COLO668 (cell line): Measurements from ENCODE around the gene UBE2B.
"Not testable (repeated sequence)": the region's sequence is repeated elsewhere in the genome, so short reads cannot be mapped to it uniquely, and the experiment has no call there.

Experiments
- DNase-seq: peaks from one replicate; lab custom pipeline; 2025; ENCODE audit not compliant: unreplicated experiment; lab: John Stamatoyannopoulos, UW

The UBE2B gene

GRCh38 chr5:134397196-134397595 lies 25.8 kb downstream of the UBE2B start:
- DNase-seq = no peak

DNA sequence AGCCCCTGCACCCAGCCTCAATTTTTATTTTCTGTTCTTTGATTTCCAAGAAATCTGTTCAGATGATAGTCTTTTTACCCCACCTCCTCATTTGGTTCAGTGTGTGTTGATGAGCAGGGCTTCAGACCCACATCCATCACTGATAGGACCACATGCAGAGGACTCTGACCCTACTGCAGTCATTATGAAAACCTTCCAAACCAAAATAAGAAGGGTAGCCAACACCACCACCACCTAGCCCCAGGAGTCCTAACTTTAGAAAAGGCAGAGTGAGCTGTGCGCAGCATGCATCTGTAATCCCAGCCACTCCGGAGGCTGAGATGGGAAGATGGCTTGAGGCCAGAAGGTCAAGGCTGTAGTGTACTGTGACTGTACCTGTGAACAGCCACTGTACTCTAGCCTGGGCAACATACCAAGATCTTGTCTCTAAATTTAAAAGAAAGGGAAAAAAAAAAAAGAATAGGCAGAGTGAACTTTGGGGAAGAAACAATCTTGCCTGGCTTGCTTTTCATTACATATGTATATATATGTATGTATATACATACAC lies 27.3 kb downstream of the UBE2B start:
- DNase-seq = no peak

GRCh38 chr5:134403951-134404350 lies 32.6 kb downstream of the UBE2B start:
- DNase-seq = no peak

DNA sequence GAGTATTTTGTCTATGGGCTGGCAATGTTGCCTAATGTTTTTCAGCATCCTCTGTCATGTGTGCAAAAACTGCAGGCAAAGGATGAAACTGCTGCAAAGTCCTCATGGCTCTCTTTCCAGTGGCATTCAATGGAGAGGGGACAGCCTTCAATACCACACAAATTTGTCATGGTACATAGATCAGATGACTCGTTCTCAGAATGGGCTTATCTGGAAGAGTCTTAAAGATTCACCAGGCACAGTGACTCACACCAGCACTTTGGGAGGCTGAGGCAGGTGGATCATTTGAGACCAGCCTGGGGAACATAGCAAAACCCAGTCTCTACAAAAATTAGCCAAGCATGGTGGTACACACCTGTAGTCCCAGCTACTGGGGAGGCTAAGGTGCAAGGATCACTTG lies 35.0 kb downstream of the UBE2B start:
- DNase-seq = no peak

GRCh38 chr5:134409321-134409720 lies 38.0 kb downstream of the UBE2B start:
- DNase-seq = no peak

GRCh38 chr5:134410822-134411221 lies 39.5 kb downstream of the UBE2B start:
- DNase-seq = no peak

- DNase-seq = no peak
These were observed 39.8 kb downstream of the UBE2B start for GRCh38 chr5:134411228-134411545.

DNA sequence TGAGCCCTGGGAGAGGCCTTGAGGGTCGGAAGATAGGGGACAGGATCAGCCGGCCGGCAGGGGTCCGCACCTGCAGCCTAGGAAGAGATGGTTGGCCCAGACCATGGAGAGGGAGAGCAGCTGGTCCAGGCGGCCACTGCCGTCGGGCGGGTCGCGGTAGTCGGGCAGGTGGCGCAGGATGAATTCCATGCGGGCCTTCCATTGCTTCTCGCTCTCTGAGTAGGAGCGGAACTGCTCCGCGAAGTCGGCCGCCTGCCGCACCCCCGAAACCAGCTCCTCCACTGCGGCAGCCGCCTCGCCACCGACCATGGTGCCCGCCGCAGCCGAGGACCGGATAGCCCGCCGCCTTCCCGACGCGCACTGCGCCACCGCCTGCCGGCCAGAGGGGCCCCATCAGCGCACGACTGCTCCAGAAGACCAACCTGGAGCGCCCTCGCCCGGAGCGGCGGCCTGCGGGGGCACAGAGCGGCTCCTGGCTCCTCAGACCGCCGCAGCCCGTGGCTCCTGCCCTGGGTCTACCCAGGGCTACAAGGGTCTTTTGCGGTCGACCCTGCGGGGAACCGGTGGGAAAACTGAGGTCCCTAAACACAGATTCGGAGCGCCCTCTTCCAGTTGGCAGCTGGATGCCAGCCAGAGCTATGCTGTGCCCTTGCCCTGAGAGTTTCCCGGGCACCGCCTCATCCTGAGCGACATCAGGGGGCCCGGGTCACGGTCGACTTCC lies 40.3 kb downstream of the UBE2B start, which contains the start of gene CDKN2AIPNL:
Gene CDKN2AIPNL (minus strand): TSS at position 336 of the 721 bp plus-strand sequence. CDS start 27 bp downstream, at position 309.
- DNase-seq = peak; percentile 89

- no peak for DNase-seq
These were observed 41.7 kb downstream of the UBE2B start for GRCh38 chr5:134413046-134413445.

GRCh38 chr5:134417707-134418106 lies 46.3 kb downstream of the UBE2B start:
- DNase-seq = no peak

GRCh38 chr5:134418958-134419357 lies 47.6 kb downstream of the UBE2B start:
- DNase-seq = no peak

GRCh38 chr5:134420343-134420742 lies 49.0 kb downstream of the UBE2B start:
- no peak for DNase-seq

GRCh38 chr5:134421038-134421437 lies 49.7 kb downstream of the UBE2B start:
- DNase-seq = not testable (repeated sequence)

GRCh38 chr5:134422791-134423365 lies 51.5 kb downstream of the UBE2B start:
- no peak for DNase-seq

DNA sequence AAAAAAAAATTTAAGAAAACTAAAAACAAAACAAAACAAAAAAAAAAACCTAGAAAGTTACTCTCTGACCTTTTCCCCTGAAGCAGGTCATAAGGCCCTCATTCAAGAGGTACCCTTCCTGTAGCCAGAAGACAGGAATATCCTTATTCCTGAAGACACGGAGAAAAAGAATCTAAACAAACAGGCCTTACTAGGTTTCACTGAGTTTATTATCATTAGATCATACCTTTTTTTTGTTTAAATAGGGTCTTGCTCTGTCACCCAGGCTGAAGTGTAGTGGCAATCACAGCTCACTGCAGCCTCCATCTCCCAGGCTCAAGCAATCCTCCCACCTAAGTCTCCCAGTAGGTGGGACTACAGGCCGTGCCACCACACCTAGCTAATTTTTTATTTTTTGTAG lies 52.0 kb downstream of the UBE2B start:
- no peak for DNase-seq

DNA sequence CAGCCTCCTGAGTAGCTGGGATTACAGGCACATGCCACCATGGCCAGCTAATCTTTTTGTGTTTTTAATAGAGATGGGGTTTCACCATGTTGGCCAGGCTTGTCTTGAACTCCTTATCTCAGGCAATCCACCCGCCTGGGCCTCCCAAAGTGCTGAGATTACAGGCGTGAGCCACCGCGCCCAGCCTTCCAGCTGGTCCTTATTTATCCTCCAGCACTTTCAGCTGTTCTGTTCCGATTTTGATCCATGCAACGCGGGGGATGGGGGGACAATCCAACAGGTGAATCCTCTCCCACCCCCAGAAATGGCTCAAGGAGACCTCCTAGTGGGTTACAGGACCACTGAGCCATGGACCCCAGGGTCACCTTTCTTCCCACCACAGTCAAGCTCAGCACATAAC lies 55.0 kb downstream of the UBE2B start:
- no peak for DNase-seq

DNA sequence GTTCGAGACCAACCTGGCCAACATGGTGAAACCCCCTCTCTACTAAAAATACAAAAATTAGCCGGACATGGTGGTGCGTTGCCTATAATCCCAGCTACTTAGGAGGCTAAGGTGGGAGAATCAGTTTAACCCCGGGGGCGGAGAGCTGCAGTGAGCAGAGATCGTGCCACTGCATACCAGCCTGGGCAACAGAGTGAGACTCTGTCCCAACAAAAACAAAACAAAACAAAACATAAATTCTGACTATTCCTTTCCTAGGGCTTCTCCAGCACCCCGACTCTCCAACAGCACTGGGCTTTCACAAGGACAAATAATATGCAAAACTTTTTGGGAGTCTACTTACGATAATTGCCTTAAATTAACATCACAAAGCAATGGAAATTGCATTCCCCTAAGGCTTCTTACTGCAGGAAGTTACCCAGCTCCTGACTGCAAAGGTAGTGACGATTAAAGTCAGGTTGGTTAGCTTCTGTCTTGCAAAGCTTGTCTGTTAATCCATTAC lies 56.2 kb downstream of the UBE2B start:
- DNase-seq = no peak

DNA sequence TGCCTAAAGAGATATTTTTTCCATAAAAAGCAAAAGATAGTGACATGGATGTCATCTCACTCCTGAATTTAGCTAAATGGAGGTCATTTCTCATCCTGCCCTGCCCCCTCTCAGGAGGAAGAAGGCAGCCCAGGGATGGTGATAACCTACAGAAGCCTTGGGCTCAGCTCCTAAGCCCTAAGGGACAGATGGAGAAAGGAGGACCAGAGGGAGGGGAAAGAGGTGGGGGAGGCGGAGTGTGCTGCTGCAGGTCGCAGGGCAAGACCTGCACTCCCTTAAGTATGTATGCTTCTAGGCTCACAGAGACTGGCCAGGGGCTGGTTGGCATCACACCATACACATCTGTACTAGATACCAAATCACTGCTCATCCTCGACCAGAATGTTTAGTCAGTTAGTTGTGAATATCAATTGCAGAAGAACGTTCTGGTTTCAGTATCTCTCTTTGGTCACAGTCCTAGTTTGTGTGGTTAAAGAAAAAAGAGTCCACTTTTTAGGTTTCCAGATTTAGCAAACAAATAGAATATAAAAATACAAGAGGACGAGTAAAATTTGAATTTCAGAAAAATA lies 58.7 kb downstream of the UBE2B start:
- DNase-seq = no peak

DNA sequence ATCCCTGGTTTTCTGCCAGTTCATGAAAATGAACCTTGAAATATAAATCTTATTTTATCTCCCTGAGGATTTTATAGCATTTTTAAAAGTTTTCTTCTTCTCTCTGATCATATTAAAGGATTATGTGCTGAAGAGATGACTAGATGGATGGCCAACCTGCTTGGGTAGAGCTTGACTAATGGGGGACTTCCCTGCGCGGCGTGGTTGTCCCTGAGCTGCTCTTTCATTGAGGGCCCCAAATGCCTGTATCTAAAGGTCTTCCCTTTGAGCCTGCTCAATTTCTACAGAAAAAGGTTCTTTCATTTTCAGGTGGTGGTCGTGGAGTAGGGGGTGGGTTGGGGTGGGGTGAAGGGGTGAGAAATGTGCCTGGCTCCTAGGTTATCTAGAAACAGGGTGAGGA lies 60.8 kb downstream of the UBE2B start:
- no peak for DNase-seq

GRCh38 chr5:134432677-134433359 lies 61.4 kb downstream of the UBE2B start:
- DNase-seq = peak; percentile 15

DNA sequence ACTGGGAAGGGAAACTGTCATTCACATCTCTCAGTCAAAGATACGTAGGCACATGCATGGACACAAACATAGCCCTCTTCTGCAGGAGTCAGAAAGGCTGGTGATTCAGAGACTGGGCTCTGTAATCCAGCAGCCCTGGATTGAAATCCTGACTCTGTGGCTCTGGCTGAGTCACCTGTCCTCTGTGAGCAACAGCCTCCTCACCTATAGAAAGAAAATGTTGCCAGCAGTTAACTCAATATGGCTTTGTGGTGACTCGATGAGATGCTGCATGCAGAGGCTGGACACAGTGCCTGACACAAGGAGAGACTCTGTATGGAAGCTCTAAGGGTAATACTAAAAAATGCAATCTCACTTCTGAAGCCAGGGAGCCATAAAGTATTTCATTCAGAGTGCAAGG lies 64.2 kb downstream of the UBE2B start:
- DNase-seq = peak; percentile 5
